ENCODE data around the gene REPIN1. TPM values are rescaled to one million over a fixed set of nuclear protein-coding genes. Genes with fewer than 3 reads are reported as not detected.

REPIN1 gene
- total and polyA plus RNA-seq, 8 donors, result 61.5 to 110 (median 71.6) TPM

- Histone ChIP-seq H3K4me1 (peaks cover 27 to 43% of the 10 kb centered on the region in 2 donors), H3K9me3 (no peaks in the 10 kb centered on the region), H3K27ac (peak within 1 kb of the TSS; percentile 94 to 95), H3K27me3 (peaks cover 0 to 14% of the 10 kb centered on the region in 2 donors), H3K4me3 (peak within 1 kb of the TSS; percentile 50 to 57), H3K36me3 (peaks cover 0 to 12% of the 10 kb centered on the region in 2 donors)
- ATAC-seq, result peak; percentile 86
- DNase-seq, result peak; percentile 62 to 92 (median 72)
- peak in 1 of 2 donors; percentile 33 for TF ChIP-seq CTCF (IDR thresholded peaks at IDR 0.05)
- intact Hi-C loops (cut with DNase I), result no loop called here
Observed at GRCh38 chr7:150322833-150323681, 45.6 kb upstream of the REPIN1 start, which contains the start of the genes ACTR3C and LRRC61. Gene ACTR3C, minus strand, starts transcription at chr7:150323545. Its CDS starts 28,249 bp downstream, at chr7:150295296. Gene LRRC61, plus strand, starts transcription at chr7:150323355. Its CDS starts 13,507 bp downstream, at chr7:150336862.

DNA sequence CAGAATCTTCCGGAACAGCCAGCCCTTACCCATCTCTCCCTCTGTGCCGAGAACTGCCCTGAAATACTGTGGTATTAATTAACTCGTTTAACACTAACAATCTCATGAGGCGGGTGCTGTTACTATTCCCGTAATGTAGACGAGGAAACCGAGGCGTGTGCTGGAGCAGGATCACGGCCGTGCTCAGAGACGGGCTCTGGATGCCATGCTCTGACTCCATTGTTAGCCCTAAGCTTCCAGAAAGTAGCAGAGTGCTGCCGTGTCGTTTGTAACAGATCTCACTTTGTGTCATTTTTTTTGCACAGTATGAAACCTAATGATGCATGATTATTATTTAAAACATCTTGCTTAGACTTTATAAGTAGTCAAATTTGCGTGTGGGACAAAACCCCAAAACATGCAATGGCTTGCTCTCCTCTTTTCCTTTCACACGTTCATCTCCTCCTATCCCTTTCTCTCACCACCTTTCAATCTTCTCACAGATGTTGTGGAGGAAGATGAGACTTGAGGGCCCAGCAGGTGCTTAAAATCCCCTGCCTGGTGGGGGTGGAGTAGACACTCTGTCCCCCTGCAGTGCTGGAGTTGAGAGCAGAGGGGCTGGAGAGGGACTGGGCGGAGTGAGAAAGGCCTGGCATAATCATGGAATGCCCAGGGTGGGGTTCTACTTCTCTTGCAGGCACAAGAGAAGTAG is 44.8 kb upstream of the REPIN1 start:
- Histone ChIP-seq H3K4me1 (peaks cover 27 to 43% of the 10 kb centered on the region in 2 donors), H3K9me3 (no peaks in the 10 kb centered on the region), H3K27me3 (peaks cover 0 to 14% of the 10 kb centered on the region in 2 donors), H3K36me3 (peaks cover 0 to 19% of the 10 kb centered on the region in 2 donors), H3K27ac (peak overlapping the region; percentile 94 to 95), H3K4me3 (peak overlapping the region; percentile 50 to 57)
- intact Hi-C loops (cut with DNase I), result no loop called here
- no peak for TF ChIP-seq CTCF (IDR thresholded peaks at IDR 0.05)
- ATAC-seq (peak; percentile 32), DNase-seq (no peak)

DNA sequence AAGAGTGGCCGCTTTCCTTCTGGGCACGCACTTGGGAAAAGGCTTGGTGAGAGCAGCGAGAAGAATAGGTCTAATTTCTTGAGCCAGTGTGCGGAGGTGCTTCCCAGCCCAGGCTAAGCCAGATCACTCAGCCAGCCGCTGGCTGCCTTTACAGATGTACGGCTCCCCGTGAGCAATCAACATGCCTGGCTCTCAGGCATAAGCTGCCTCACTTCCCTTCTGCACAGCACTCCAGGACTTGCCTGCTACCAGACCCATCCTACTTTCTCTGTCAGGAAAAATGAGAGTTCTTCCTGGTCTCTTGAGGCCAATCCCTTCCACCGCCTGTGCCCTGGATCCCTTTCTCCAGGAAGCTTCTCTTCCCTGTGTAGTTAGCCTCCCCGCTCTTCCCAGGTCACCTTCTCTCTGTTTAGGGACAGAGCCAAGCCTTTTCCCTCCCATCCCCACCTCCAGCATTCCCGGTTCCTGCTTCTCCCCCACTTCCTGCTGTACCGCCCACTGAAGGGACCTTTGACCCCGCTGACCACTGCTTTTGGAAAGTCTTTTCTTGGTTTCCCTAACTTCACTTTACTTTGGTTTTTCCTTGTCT is 44.2 kb upstream of the REPIN1 start:
- Histone ChIP-seq H3K4me3 (peak overlapping the region in 1 of 2 donors; percentile 57), H3K27ac (peak overlapping the region; percentile 94 to 95), H3K27me3 (peaks cover 0 to 14% of the 10 kb centered on the region in 2 donors), H3K9me3 (no peaks in the 10 kb centered on the region), H3K36me3 (peaks cover 0 to 26% of the 10 kb centered on the region in 2 donors), H3K4me1 (peaks cover 27 to 43% of the 10 kb centered on the region in 2 donors)
- DNase-seq (no peak), ATAC-seq (peak; percentile 39)
- intact Hi-C loops (cut with DNase I), result no loop called here
- no peak for TF ChIP-seq CTCF (IDR thresholded peaks at IDR 0.05)

DNA sequence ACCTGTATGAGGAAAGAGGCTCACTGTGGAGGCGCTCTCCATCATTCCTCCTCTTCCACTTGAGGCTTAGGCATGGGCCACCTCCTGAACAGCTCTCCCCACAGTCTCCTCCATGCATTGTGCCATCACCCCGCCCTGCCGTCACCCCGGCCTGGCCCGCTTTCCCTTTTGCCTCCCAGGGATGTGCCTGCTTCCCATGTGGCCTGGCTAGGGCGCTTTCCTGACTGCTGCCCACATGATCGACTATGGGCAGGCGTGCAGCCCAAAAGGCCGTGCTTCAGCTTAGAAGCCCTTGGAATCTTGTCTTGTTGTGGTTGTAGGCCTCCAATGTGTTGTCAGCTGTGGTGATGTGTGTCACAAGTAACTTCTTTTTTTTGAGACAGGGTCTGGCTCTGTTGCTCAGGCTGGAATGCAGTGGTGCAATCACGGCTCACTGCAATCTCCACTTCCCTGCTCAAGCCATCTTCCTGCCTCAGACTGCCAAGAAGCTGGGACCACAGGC is 43.5 kb upstream of the REPIN1 start:
- H3K4me3 ChIP-seq, result peak overlapping the region in 1 of 2 donors; percentile 57
- peak overlapping the region; percentile 94 to 95 for H3K27ac ChIP-seq
- H3K27me3 ChIP-seq, result peaks cover 0 to 14% of the 10 kb centered on the region in 2 donors
- DNase-seq (peak; percentile 63 to 86 (median 77)), ATAC-seq (peak; percentile 4)
- no peaks in the 10 kb centered on the region for H3K9me3 ChIP-seq
- H3K4me1 ChIP-seq, result peaks cover 27 to 43% of the 10 kb centered on the region in 2 donors
- intact Hi-C loops (cut with DNase I), result no loop called here
- H3K36me3 ChIP-seq, result peaks cover 0 to 33% of the 10 kb centered on the region in 2 donors
- no peak for TF ChIP-seq CTCF (IDR thresholded peaks at IDR 0.05)

Measured in left lung (tissue), 10 donors.